Kidney (tissue), 14 donors: Measurements from ENCODE around the gene TRIM47. TPM values are rescaled to one million over a fixed set of nuclear protein-coding genes. Genes with fewer than 3 reads are reported as not detected.

Experiments
- DNase-seq, 5 donors: peaks; one replicate each; pipeline ENCODE4 v3.0.0-alpha.2; 2013 to 2020
- FAIRE-seq: peaks from 2 replicates; lab custom pipeline; 2012; peaks lifted over from hg19 to GRCh38; lab: Jason Lieb, UNC
- H3K27ac ChIP-seq, 2 donors: one replicate each; pipeline ENCODE4 v1.7.0; 2013; ENCODE audit warnings: low read depth in 2 of 2, low read length in 2 of 2, inconsistent platforms in 1 of 2
- H3K27me3 ChIP-seq: one replicate; pipeline ENCODE4 v1.7.1; 2013; ENCODE audit warnings: low read length, inconsistent platforms; ENCODE audit not compliant: control insufficient read depth, insufficient read depth
- H3K36me3 ChIP-seq, 3 donors: one replicate each; pipeline versions ENCODE4 v1.7.0 to v1.7.1; 2013; ENCODE audit warnings: low read length in 3 of 3, control low read depth in 1 of 3, inconsistent platforms in 1 of 3; ENCODE audit not compliant: insufficient read depth in 3 of 3, control insufficient read depth in 2 of 3
- H3K4me1 ChIP-seq, 3 donors: one replicate each; pipeline versions ENCODE4 v1.7.0 to v1.7.1; 2013; ENCODE audit warnings: low read length in 3 of 3, inconsistent platforms in 1 of 3, low read depth in 1 of 3; ENCODE audit not compliant: control insufficient read depth in 2 of 3, insufficient read depth in 2 of 3
- H3K4me3 ChIP-seq, 3 donors: one replicate each; pipeline versions ENCODE4 v1.7.0 to v1.8.1; 2013; ENCODE audit warnings: low read length in 3 of 3, control low read depth in 1 of 3, inconsistent platforms in 1 of 3
- H3K9ac ChIP-seq, 3 donors: one replicate each; pipeline versions ENCODE4 v1.7.0 to v1.7.1; 2013; ENCODE audit warnings: low read length in 3 of 3, control low read depth in 1 of 3, inconsistent platforms in 1 of 3
- H3K9me3 ChIP-seq, 3 donors: one replicate each; pipeline versions ENCODE4 v1.7.0 to v1.7.1; 2013; ENCODE audit warnings: low read length in 3 of 3, control low read depth in 1 of 3, inconsistent platforms in 1 of 3; ENCODE audit not compliant: control insufficient read depth in 2 of 3, insufficient read depth in 1 of 3
- CTCF ChIP-seq: IDR thresholded peaks from 3 replicates; pipeline ENCODE4 v1.5.1; 2012; ENCODE audit warnings: mild to moderate bottlenecking, moderate library complexity, borderline replicate concordance; ENCODE audit not compliant: insufficient read depth; ENCODE audit errors: extremely low read depth
- intact Hi-C: fragments of 100-400 bp; cut with DNase I; formaldehyde crosslinking; loops from one replicate; pipeline ENCODE4 v1.11.1; 2022
- polyA plus RNA-seq: library from polyadenylated mRNA; stranded (reverse); fragments of 350-450 nt; fragmentation: Illumina TruSeq; extraction: RNeasy Lipid Tissue Mini Kit (QIAGEN cat#74804); gene quantifications from one replicate; pipeline ENCODE4 v1.2.3, GENCODE V29; 2014; ENCODE audit warnings: low read depth, low replicate concordance; ENCODE audit not compliant: insufficient read depth
- total RNA-seq: library from RNA; stranded (reverse); fragmentation: NEBNext Ultra II Directional; extraction: Animal tissue kit (Norgen Biotek cat#: 25700); gene quantifications from one replicate; pipeline ENCODE4 v1.2.1, GENCODE V29; 2021
- donor health status: control.
- donor health status: control.
- donor health status: control.
- donor health status: control.
- donor health status: control.
- donor health status: DM: yes; HTN: yes; CAD: no.
- donor health status: Normal renal cell carcinoma (clear cell type).

The TRIM47 gene
- total and polyA plus RNA-seq, 2 donors from 2014 or later: 95.0 to 118 TPM

DNA sequence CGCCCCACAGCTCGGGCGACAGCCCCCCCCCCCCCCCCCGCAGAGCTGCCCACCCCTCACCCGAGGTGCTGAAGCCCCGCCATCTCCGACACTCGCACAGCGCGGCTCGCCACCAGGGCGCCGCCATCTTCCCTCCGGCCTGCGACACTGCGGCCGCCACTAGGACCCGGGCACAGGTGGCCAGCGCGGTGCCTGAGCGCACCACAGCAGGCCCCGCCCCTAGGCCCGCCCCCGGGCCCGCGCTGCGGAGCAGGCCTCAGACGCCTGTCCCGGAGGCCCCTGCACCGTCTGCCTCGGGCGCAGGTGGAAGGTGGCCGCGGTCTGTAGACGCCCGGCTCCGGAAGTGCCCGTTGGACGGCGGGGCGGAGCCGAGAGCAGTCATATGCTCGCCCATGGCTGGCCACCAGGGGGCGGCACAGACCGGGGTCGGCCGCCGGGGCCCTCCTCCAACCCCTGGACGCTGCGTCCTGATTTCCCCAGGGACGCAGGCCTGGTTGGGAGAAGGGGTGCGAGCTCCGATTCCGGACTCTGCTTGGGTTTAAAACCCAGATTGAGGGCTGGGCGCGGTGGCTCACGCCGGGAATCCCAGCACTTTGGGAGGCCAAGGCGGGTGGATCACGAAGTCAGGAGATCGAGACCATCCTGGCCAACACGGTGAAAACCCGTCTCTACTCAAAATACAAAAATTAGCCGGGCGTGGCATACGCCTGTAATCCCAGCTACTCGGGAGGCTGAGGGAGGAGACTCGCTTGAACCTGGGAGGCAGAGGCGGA, 26.6 kb upstream of the TRIM47 start, which contains the start of gene MRPL38:
TSS of gene MRPL38 (minus strand) at position 136 of the 773 bp plus-strand sequence. CDS start at position 127, 9 bp downstream.
- Histone ChIP-seq H3K27ac (peak within 1 kb of the TSS; percentile 78 to 85), H3K9me3 (no peaks in the 10 kb centered on the region), H3K36me3 (peaks cover 0 to 13% (median 6%) of the 10 kb centered on the region in 3 donors), H3K27me3 (no peaks in the 10 kb centered on the region), H3K4me3 (peak within 1 kb of the TSS; percentile 62 to 76 (median 74)), H3K9ac (peak within 1 kb of the TSS; percentile 36 to 84 (median 54)), H3K4me1 (peaks cover 0 to 3% (median 0%) of the 10 kb centered on the region in 3 donors)
- FAIRE-seq (no peak), DNase-seq (peak; percentile 97 to 98 (median 98))
- peak; percentile 88 for TF ChIP-seq CTCF
- intact Hi-C loops: no loop called here

GRCh38 chr17:75902406-75902805, 24.0 kb upstream of the TRIM47 start:
- H3K9me3 ChIP-seq: no peaks in the 10 kb centered on the region
- H3K36me3 ChIP-seq: peaks cover 0 to 26% (median 12%) of the 10 kb centered on the region in 3 donors
- FAIRE-seq (no peak), DNase-seq (no peak)
- no peak for TF ChIP-seq CTCF
- no peak overlapping the region for H3K9ac ChIP-seq
- no peaks in the 10 kb centered on the region for H3K27me3 ChIP-seq
- H3K27ac ChIP-seq: no peak overlapping the region
- H3K4me3 ChIP-seq: no peak overlapping the region
- intact Hi-C loops: no loop called here
- H3K4me1 ChIP-seq: peaks cover 0 to 3% (median 0%) of the 10 kb centered on the region in 3 donors

DNA sequence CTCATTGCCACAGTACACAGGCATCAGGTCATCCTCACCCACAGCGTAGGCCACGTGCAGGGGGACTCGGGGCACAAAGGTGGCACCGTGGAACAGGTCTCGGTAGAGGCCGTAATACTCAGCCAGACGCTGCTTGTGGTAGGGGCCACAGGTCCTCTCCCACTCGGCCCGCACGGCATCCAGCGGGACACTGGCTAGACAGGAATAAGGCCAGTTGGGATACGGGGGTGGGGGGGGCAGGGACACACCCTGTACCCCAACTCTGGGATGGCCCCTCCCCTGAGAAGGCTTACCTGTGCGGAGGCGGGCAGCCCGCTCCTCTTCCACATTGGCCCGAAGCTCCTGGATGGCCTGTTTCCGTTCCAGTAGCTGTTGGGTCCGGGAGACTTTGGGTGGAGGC, 23.3 kb upstream of the TRIM47 start:
- Histone ChIP-seq H3K27ac (no peak overlapping the region), H3K27me3 (no peaks in the 10 kb centered on the region), H3K36me3 (peaks cover 0 to 26% (median 12%) of the 10 kb centered on the region in 3 donors), H3K4me1 (peaks cover 0 to 3% (median 0%) of the 10 kb centered on the region in 3 donors), H3K9ac (no peak overlapping the region), H3K9me3 (no peaks in the 10 kb centered on the region), H3K4me3 (no peak overlapping the region)
- TF ChIP-seq CTCF: no peak
- DNase-seq: no peak
- intact Hi-C loops: no loop called here
- no peak for FAIRE-seq
